Natural killer cell (primary cell): ENCODE measurements around the gene ENPP3. TPM values are rescaled to one million over a fixed set of nuclear protein-coding genes. Genes with fewer than 3 reads are reported as not detected.

Experiments
- ATAC-seq, 3 donors: fragments of 150-1000 bp in 2 of 3; fragments of 200-7000 bp in 1 of 3; cut with Tn5 transposase; 1 replicate in 1 of 3; 2 replicates in 2 of 3; pipeline ENCODE4 v1.10.0; 2021; ENCODE audit warnings: mild to moderate bottlenecking in 2 of 3, moderate library complexity in 2 of 3
- DNase-seq, 2 donors: peaks; one replicate each; pipeline versions ENCODE4 v3.0.0 to v3.0.0-alpha.2; 2013 to 2021; ENCODE audit warnings: mixed read lengths in 1 of 2
- H3K27ac ChIP-seq: one replicate; pipeline ENCODE4 v1.5.1; 2013; ENCODE audit warnings: mild to moderate bottlenecking, low read length
- H3K27me3 ChIP-seq: one replicate; pipeline ENCODE4 v1.6.1; 2013; ENCODE audit warnings: low read length; ENCODE audit not compliant: control insufficient read depth, insufficient read depth
- H3K36me3 ChIP-seq: one replicate; pipeline ENCODE4 v1.6.1; 2013; ENCODE audit warnings: low read length; ENCODE audit not compliant: control insufficient read depth, insufficient read depth
- H3K4me1 ChIP-seq: one replicate; pipeline ENCODE4 v1.6.1; 2013; ENCODE audit warnings: low read length; ENCODE audit not compliant: control insufficient read depth, insufficient read depth
- H3K4me3 ChIP-seq: one replicate; pipeline ENCODE4 v1.5.1; 2013; ENCODE audit warnings: low read length
- H3K9me3 ChIP-seq: one replicate; pipeline ENCODE4 v1.6.1; 2013; ENCODE audit warnings: low read length; ENCODE audit not compliant: control insufficient read depth, insufficient read depth
- H3K27ac Mint-ChIP-seq, 2 donors: one replicate each; pipeline ENCODE4 v1.8.0; 2022; ENCODE audit warnings: mild to moderate bottlenecking in 2 of 2, mixed read lengths in 2 of 2, moderate library complexity in 1 of 2
- H3K27me3 Mint-ChIP-seq, 2 donors: one replicate each; pipeline ENCODE4 v1.8.0; 2022; ENCODE audit warnings: low read depth in 2 of 2, mixed read lengths in 2 of 2
- H3K36me3 Mint-ChIP-seq: one replicate; pipeline ENCODE4 v1.8.0; 2022; ENCODE audit warnings: mixed read lengths
- H3K4me1 Mint-ChIP-seq, 2 donors: one replicate each; pipeline ENCODE4 v1.8.0; 2022; ENCODE audit warnings: mixed read lengths in 2 of 2
- H3K4me3 Mint-ChIP-seq: one replicate; pipeline ENCODE4 v1.8.0; 2022; ENCODE audit warnings: mild to moderate bottlenecking, moderate library complexity, mixed read lengths
- H3K9me3 Mint-ChIP-seq, 2 donors: one replicate each; pipeline ENCODE4 v1.8.0; 2022; ENCODE audit warnings: mixed read lengths in 2 of 2
- CTCF ChIP-seq: fragments of 200-600 bp; IDR thresholded peaks from one replicate; pipeline ENCODE4 v1.8.0; 2022; ENCODE audit warnings: antibody characterized with exemption
- whole genome bisulfite sequencing: methylation state at CpG from one replicate; pipeline ENCODE4 v1.1.7; 2013; ENCODE audit warnings: missing lambda C conversion rate; ENCODE audit not compliant: insufficient coverage; 5-methylcytosine and 5-hydroxymethylcytosine counted together
- intact Hi-C: fragments of 100-400 bp; cut with micrococcal nuclease; formaldehyde crosslinking; loops from one replicate; pipeline ENCODE4 v1.14.2; 2022
- total RNA-seq, 4 donors: library from RNA; stranded (reverse); fragments of 120-200 nt in 1 of 4; gene quantifications; one replicate each; pipeline versions ENCODE4 v1.2.3 to v1.2.4, GENCODE V29; 2013 to 2022

ENPP3 gene
- total RNA-seq, 3 donors from 2014 or later (not counting 1 experiment from before 2014, with no cell fraction given): 0.33 to 32.4 (median 1.8) TPM

GRCh38 chr6:131779304-131779703 lies 142.2 kb downstream of the ENPP3 start:
- Histone ChIP-seq H3K4me1 (no peaks in the 10 kb centered on the region), H3K4me3 (no peak overlapping the region), H3K27ac (no peak overlapping the region), H3K9me3 (no peaks in the 10 kb centered on the region), H3K36me3 (no peaks in the 10 kb centered on the region), H3K27me3 (no peaks in the 10 kb centered on the region)
- intact Hi-C loops: no loop called here
- no peaks in the 10 kb centered on the region for H3K36me3 Mint-ChIP-seq
- WGBS: 100% methylated on average over 1 of the region's 2 CpGs
- TF ChIP-seq CTCF: no peak
- no peak overlapping the region for H3K4me3 Mint-ChIP-seq
- no peak overlapping the region for H3K27ac Mint-ChIP-seq
- no peaks in the 10 kb centered on the region for H3K9me3 Mint-ChIP-seq
- peaks cover 0 to 13% of the 10 kb centered on the region in 2 donors for H3K27me3 Mint-ChIP-seq
- DNase-seq (no peak), ATAC-seq (no peak)
- no peaks in the 10 kb centered on the region for H3K4me1 Mint-ChIP-seq

GRCh38 chr6:131780600-131780999 lies 143.5 kb downstream of the ENPP3 start:
- H3K4me1 Mint-ChIP-seq: no peaks in the 10 kb centered on the region
- no peak for TF ChIP-seq CTCF
- no peaks in the 10 kb centered on the region for H3K27me3 ChIP-seq
- intact Hi-C loops: no loop called here
- H3K36me3 Mint-ChIP-seq: no peaks in the 10 kb centered on the region
- no peak overlapping the region for H3K4me3 ChIP-seq
- peaks cover 0 to 11% of the 10 kb centered on the region in 2 donors for H3K27me3 Mint-ChIP-seq
- no peak overlapping the region for H3K27ac ChIP-seq
- no peak for ATAC-seq
- WGBS: 92% methylated on average over 11 of the region's 11 CpGs
- no peaks in the 10 kb centered on the region for H3K36me3 ChIP-seq
- no peaks in the 10 kb centered on the region for H3K4me1 ChIP-seq
- no peak for DNase-seq
- H3K9me3 ChIP-seq: no peaks in the 10 kb centered on the region
- no peak overlapping the region for H3K27ac Mint-ChIP-seq
- no peak overlapping the region for H3K4me3 Mint-ChIP-seq
- H3K9me3 Mint-ChIP-seq: peaks cover 0 to 2% of the 10 kb centered on the region in 2 donors

- H3K27me3 Mint-ChIP-seq: peaks cover 0 to 8% of the 10 kb centered on the region in 2 donors
- Histone ChIP-seq H3K4me1 (no peaks in the 10 kb centered on the region), H3K9me3 (no peaks in the 10 kb centered on the region), H3K27me3 (no peaks in the 10 kb centered on the region), H3K27ac (no peak overlapping the region), H3K36me3 (no peaks in the 10 kb centered on the region), H3K4me3 (no peak overlapping the region)
- whole genome bisulfite sequencing: 82% methylated on average over 3 of the region's 3 CpGs
- H3K27ac Mint-ChIP-seq: no peak overlapping the region
- intact Hi-C loops: no loop called here
- DNase-seq (no peak), ATAC-seq (no peak)
- H3K4me3 Mint-ChIP-seq: no peak overlapping the region
- no peak for TF ChIP-seq CTCF
- no peaks in the 10 kb centered on the region for H3K4me1 Mint-ChIP-seq
- peaks cover 0 to 2% of the 10 kb centered on the region in 2 donors for H3K9me3 Mint-ChIP-seq
- no peaks in the 10 kb centered on the region for H3K36me3 Mint-ChIP-seq
Measured at GRCh38 chr6:131781687-131782086, 144.6 kb downstream of the ENPP3 start.

- ATAC-seq: no peak
Measured at GRCh38 chr6:131782764-131783163, 145.7 kb downstream of the ENPP3 start.

More at GRCh38 chr6:131782764-131783163, 145.7 kb downstream of the ENPP3 start:
- TF ChIP-seq CTCF: no peak
- no peaks in the 10 kb centered on the region for H3K4me1 Mint-ChIP-seq
- intact Hi-C loops: no loop called here
- Histone ChIP-seq H3K36me3 (no peaks in the 10 kb centered on the region), H3K4me3 (no peak overlapping the region), H3K27me3 (no peaks in the 10 kb centered on the region), H3K27ac (no peak overlapping the region), H3K9me3 (no peaks in the 10 kb centered on the region), H3K4me1 (no peaks in the 10 kb centered on the region)
- H3K4me3 Mint-ChIP-seq: no peak overlapping the region
- peak in 1 of 2 donors; percentile 11 for DNase-seq
- no peaks in the 10 kb centered on the region for H3K36me3 Mint-ChIP-seq
- no peak overlapping the region for H3K27ac Mint-ChIP-seq
- H3K27me3 Mint-ChIP-seq: peaks cover 0 to 18% of the 10 kb centered on the region in 2 donors
- peaks cover 0 to 2% of the 10 kb centered on the region in 2 donors for H3K9me3 Mint-ChIP-seq
- WGBS: 80% methylated on average over 1 of the region's 1 CpG
